Measurements from ENCODE around the gene SLC22A23.

Gene SLC22A23

GRCh38 chr6:3392930-3393835 lies 63.7 kb downstream of the SLC22A23 start:
- Histone ChIP-seq H3K36me3 (no peaks in the 10 kb centered on the region), H3K4me3 (no peak overlapping the region), H3K9me3 (no peaks in the 10 kb centered on the region), H3K27ac (no peak overlapping the region), H3K4me1 (peaks cover 0 to 16% (median 8%) of the 10 kb centered on the region in 4 donors), H3K27me3 (no peaks in the 10 kb centered on the region)
- intact Hi-C loops (cut with DNase I; ENCODE audit: low total_unique reads): no loop called here
- DNase-seq: no peak
- TF ChIP-seq, protein P1, sequence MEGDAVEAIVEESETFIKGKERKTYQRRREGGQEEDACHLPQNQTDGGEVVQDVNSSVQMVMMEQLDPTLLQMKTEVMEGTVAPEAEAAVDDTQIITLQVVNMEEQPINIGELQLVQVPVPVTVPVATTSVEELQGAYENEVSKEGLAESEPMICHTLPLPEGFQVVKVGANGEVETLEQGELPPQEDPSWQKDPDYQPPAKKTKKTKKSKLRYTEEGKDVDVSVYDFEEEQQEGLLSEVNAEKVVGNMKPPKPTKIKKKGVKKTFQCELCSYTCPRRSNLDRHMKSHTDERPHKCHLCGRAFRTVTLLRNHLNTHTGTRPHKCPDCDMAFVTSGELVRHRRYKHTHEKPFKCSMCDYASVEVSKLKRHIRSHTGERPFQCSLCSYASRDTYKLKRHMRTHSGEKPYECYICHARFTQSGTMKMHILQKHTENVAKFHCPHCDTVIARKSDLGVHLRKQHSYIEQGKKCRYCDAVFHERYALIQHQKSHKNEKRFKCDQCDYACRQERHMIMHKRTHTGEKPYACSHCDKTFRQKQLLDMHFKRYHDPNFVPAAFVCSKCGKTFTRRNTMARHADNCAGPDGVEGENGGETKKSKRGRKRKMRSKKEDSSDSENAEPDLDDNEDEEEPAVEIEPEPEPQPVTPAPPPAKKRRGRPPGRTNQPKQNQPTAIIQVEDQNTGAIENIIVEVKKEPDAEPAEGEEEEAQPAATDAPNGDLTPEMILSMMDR (IDR thresholded peaks at IDR 0.05): no peak

DNA sequence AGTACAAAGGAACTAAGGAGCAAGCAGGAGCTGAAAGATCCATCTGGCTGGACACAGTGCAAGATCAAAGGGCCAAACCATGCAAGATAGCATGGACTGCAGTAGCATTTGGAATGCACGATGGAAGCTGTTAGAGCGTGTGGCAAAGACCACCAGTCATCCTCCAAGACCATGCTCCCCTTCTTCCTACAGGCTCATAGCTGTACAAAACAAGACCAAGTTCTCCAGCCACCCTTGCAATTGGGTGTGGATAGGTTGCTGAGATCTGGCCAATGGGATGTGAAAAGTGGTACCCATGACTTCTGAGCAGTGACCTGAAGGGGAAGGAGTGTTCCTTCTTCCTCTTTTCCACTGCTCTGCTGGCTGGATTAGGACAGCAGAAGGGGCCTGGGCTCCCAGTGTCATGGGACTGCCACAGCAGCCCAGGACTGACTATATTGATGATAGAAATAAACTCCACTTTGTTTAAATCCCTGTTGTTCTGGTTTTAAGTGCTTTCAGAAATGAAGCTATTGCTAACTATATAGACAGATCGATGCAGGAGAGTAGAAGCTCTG lies 64.9 kb downstream of the SLC22A23 start:
- intact Hi-C loops (cut with DNase I; ENCODE audit: low total_unique reads): no loop called here
- TF ChIP-seq, protein P1 (IDR thresholded peaks at IDR 0.05): no peak
- DNase-seq: no peak
- Histone ChIP-seq H3K27me3 (no peaks in the 10 kb centered on the region), H3K36me3 (no peaks in the 10 kb centered on the region), H3K4me3 (no peak overlapping the region), H3K27ac (no peak overlapping the region), H3K9me3 (no peaks in the 10 kb centered on the region), H3K4me1 (peaks cover 0 to 16% (median 8%) of the 10 kb centered on the region in 4 donors)

DNA sequence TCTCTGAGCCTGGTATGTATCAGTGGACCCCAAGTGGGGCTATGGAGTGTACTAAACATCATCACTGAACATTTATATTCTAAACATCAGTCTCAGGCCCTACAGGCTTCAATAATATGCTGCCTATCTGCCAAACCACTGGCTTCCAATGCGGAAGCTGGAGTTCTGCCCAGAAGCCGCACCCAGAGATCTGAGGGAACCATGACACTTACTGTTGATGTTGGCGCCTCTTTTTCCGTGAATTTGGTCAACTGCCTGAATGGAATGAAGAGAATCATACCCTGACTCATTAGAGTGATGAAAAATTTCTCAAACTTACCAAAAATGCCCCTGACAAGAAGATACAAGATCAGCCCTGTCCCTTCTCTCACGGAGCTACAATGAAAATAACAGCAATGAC lies 66.2 kb downstream of the SLC22A23 start:
- H3K4me1 ChIP-seq: peaks cover 0 to 16% (median 10%) of the 10 kb centered on the region in 4 donors
- H3K36me3 ChIP-seq: no peaks in the 10 kb centered on the region
- no peak overlapping the region for H3K4me3 ChIP-seq
- no peaks in the 10 kb centered on the region for H3K27me3 ChIP-seq
- peak; percentile 87 for DNase-seq
- intact Hi-C loops (cut with DNase I; ENCODE audit: low total_unique reads): no loop called here
- H3K27ac ChIP-seq: peak overlapping the region; percentile 37 to 39
- TF ChIP-seq, protein P1 (IDR thresholded peaks at IDR 0.05): no peak
- no peaks in the 10 kb centered on the region for H3K9me3 ChIP-seq

DNA sequence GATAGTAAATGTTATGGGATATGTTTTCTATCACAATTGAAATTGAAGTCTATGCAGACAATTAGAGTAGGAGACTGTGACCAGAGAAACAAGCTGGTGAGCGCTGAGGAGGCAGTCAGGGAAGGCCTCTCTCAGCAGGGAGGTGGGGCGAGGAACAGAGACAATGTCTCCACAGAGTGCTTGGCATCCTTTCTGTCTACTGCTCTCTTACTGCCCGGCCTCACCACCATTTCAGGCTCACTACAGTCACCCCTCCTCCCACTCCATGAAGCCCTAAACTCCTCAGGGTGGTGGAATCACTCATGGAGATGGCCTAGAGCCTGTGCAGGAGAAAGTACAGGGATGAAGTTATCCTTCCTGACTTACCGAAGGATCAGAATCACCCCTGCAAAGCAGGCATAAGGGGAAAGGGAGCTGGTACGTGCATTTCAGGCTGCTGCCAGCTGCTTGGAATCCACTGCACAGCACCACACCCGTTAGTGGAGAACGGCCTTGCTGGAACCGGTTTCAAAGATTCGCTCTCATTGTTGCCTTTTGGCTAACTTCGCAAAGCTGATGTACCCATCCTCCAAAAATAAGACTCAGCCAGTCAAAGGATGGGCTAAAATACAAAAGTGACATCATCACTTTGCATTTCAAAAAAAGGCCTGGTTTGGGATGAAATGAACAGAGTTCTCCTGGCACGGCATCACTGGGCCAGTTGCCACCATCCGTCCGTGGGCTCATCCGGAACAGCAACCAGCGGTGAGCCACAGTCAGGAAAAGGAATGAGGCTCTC lies 67.3 kb downstream of the SLC22A23 start:
- peak overlapping the region; percentile 37 to 39 for H3K27ac ChIP-seq
- H3K9me3 ChIP-seq: no peaks in the 10 kb centered on the region
- H3K4me1 ChIP-seq: peaks cover 0 to 16% (median 12%) of the 10 kb centered on the region in 4 donors
- intact Hi-C loops (cut with DNase I; ENCODE audit: low total_unique reads): no loop called here
- DNase-seq: peak in 1 of 2 donors; percentile 41
- no peaks in the 10 kb centered on the region for H3K27me3 ChIP-seq
- no peaks in the 10 kb centered on the region for H3K36me3 ChIP-seq
- TF ChIP-seq, protein P1 (IDR thresholded peaks at IDR 0.05): no peak
- H3K4me3 ChIP-seq: no peak overlapping the region

GRCh38 chr6:3388786-3389185 lies 68.1 kb downstream of the SLC22A23 start:
- intact Hi-C loops (cut with DNase I; ENCODE audit: low total_unique reads): no loop called here
- H3K27ac ChIP-seq: no peak overlapping the region
- peaks cover 0 to 16% (median 12%) of the 10 kb centered on the region in 4 donors for H3K4me1 ChIP-seq

More at GRCh38 chr6:3388786-3389185, 68.1 kb downstream of the SLC22A23 start:
- no peak for DNase-seq
- Histone ChIP-seq H3K9me3 (no peaks in the 10 kb centered on the region), H3K36me3 (no peaks in the 10 kb centered on the region), H3K4me3 (no peak overlapping the region), H3K27me3 (no peaks in the 10 kb centered on the region)
- TF ChIP-seq, protein P1 (IDR thresholded peaks at IDR 0.05): no peak

Measured in tibial artery (tissue), 4 donors.